K562 (cell line): Measurements from ENCODE around the gene PCED1B. TPM values are rescaled to one million over a fixed set of nuclear protein-coding genes. Genes with fewer than 3 reads are reported as not detected.

Source experiments
- ATAC-seq: fragments of 200-7000 bp; cut with Tn5 transposase; 3 replicates; pipeline ENCODE4 v1.9.1; 2020; ENCODE audit warnings: moderate library complexity
- BruUV-seq: library from RNA; stranded (reverse); fragments of 400-500 nt; replicated peaks from 2 replicates; lab custom pipeline; 2021; lab: Mats Ljungman, UMichigan
- CTCF ChIA-PET: fragments of 300-600 bp; formaldehyde crosslinking; extraction: SDS; loops from one replicate; lab custom pipeline; 2021; ENCODE audit warnings: low intra/inter-chr PET ratio; lab: Yijun Ruan, JAX
- POLR2A ChIA-PET: fragments of 300-600, 350-650 bp; sonication (Branson Sonifier 250); formaldehyde crosslinking; extraction: SDS; loops from one replicate; lab custom pipeline; 2021; ENCODE audit warnings: antibody characterized with exemption, inconsistent platforms; lab: Yijun Ruan, JAX
- DNase-seq, 4 experiments: peaks; one replicate each; pipeline versions ENCODE4 v3.0.0 to v3.0.0-alpha.2; 2011 to 2018; ENCODE audit warnings: low spot score in 3 of 4, mixed read lengths in 3 of 4; ENCODE audit errors: extremely low read depth in 1 of 4
- FAIRE-seq: peaks from 2 replicates; lab custom pipeline; 2011; peaks lifted over from hg19 to GRCh38; lab: Jason Lieb, UNC
- H2AFZ ChIP-seq: 2 replicates; pipeline ENCODE4 v1.6.0; 2011; ENCODE audit warnings: low read depth, low read length, control low read depth, inconsistent platforms
- H3K27ac ChIP-seq: fragments of 200-600 bp; 3 replicates; pipeline ENCODE4 v1.8.0; 2011; ENCODE audit warnings: low read depth, mild to moderate bottlenecking, control low read depth, inconsistent platforms, low read length, moderate library complexity, mixed read lengths; ENCODE audit errors: extremely low read depth
- H3K27me3 ChIP-seq, 2 experiments: fragments of 300-600 bp in 1 of 2; 2 replicates in 1 of 2; 3 replicates in 1 of 2; pipeline versions ENCODE4 v1.6.0 to v1.8.0; 2011; ENCODE audit warnings: inconsistent platforms in 2 of 2, low read length in 2 of 2, mild to moderate bottlenecking in 1 of 2, mixed read lengths in 1 of 2, moderate library complexity in 1 of 2; ENCODE audit not compliant: control insufficient read depth in 2 of 2, insufficient read depth in 2 of 2
- H3K36me3 ChIP-seq: fragments of 300-600 bp; 3 replicates; pipeline ENCODE4 v1.8.0; 2011; ENCODE audit warnings: mild to moderate bottlenecking, low read length, inconsistent platforms; ENCODE audit not compliant: control insufficient read depth, insufficient read depth
- H3K4me1 ChIP-seq, 2 experiments: fragments of 200-600 bp in 1 of 2; replicated peaks in 1 of 2; 2 replicates in 1 of 2; 3 replicates in 1 of 2; pipeline versions ENCODE4 v1.5.1 to v1.8.0; 2011; ENCODE audit warnings: inconsistent platforms in 2 of 2, low read length in 2 of 2, mild to moderate bottlenecking in 1 of 2, mixed read lengths in 1 of 2, moderate library complexity in 1 of 2; ENCODE audit not compliant: control insufficient read depth in 2 of 2, insufficient read depth in 2 of 2
- H3K4me2 ChIP-seq: 2 replicates; pipeline ENCODE4 v1.6.1; 2011; ENCODE audit warnings: low read length, control low read depth, inconsistent platforms, mixed read lengths; ENCODE audit not compliant: insufficient read depth
- H3K4me3 ChIP-seq: fragments of 200-600 bp; sonication (generic), shearing (Covaris generic); 2 replicates; pipeline ENCODE4 v1.5.1; 2016; ENCODE audit warnings: control low read depth, inconsistent platforms
- H3K79me2 ChIP-seq: fragments of 200-600 bp; 3 replicates; pipeline ENCODE4 v1.8.0; 2011; ENCODE audit warnings: low read length, inconsistent platforms; ENCODE audit not compliant: control insufficient read depth, insufficient read depth
- H3K9ac ChIP-seq, 2 experiments: 2 replicates each; pipeline versions ENCODE4 v1.6.0 to v1.6.1; 2011; ENCODE audit warnings: low read depth in 2 of 2, low read length in 2 of 2, control low read depth in 1 of 2, inconsistent platforms in 1 of 2, mild to moderate bottlenecking in 1 of 2, mixed read lengths in 1 of 2; ENCODE audit not compliant: insufficient read depth in 1 of 2
- H3K9me1 ChIP-seq: one replicate; pipeline ENCODE4 v1.6.0; 2011; ENCODE audit warnings: inconsistent platforms, mild to moderate bottlenecking, low read length, moderate library complexity; ENCODE audit not compliant: control insufficient read depth, insufficient read depth
- H3K9me3 ChIP-seq: replicated peaks from 2 replicates; pipeline ENCODE4 v1.5.1; 2011; ENCODE audit warnings: low read depth, low read length, inconsistent platforms; ENCODE audit not compliant: control insufficient read depth, insufficient read depth
- H4K20me1 ChIP-seq: replicated peaks from 2 replicates; pipeline ENCODE4 v1.6.1; 2011; ENCODE audit warnings: low read length, inconsistent platforms, mixed read lengths; ENCODE audit not compliant: control insufficient read depth, insufficient read depth
- ARID2 ChIP-seq: fragments of 450-650 bp; IDR thresholded peaks from 2 replicates; pipeline ENCODE4 v1.6.1; 2017; ENCODE audit warnings: antibody characterized with exemption, mild to moderate bottlenecking
- ATF1 ChIP-seq, 2 experiments: fragments of 450-650 bp in 1 of 2; IDR thresholded peaks; 2 replicates each; pipeline ENCODE4 v1.6.1; 2016; ENCODE audit warnings: missing compliant biosample characterization in 1 of 2, missing genetic modification characterization in 1 of 2
- ESRRB ChIP-seq: fragments of 250-450 bp; sonication (Bioruptor Pico); IDR thresholded peaks from 2 replicates; pipeline ENCODE4 v1.5.0; 2020; ENCODE audit warnings: mild to moderate bottlenecking, moderate library complexity, borderline replicate concordance
- ETV6 ChIP-seq, 3 experiments: fragments of 150-350 bp in 1 of 3; sonication (generic) in 1 of 3; formaldehyde crosslinking in 1 of 3; IDR thresholded peaks; 2 replicates each; pipeline versions ENCODE4 v1.6.1 to v1.8.0; 2014 to 2022; ENCODE audit warnings: borderline replicate concordance in 2 of 3, low read depth in 2 of 3, antibody characterized with exemption in 1 of 3, low read length in 1 of 3, mild to moderate bottlenecking in 1 of 3, missing genetic modification reagents in 1 of 3
- GABPA ChIP-seq: fragments of 200-800 bp; sonication (Bioruptor generic); conservative IDR thresholded peaks from 2 replicates; pipeline ENCODE4 v1.6.1; 2016; ENCODE audit warnings: low read depth, missing genetic modification characterization, missing compliant biosample characterization
- ID3 ChIP-seq, 2 experiments: fragments of 250-450 bp in 1 of 2; fragments of 450-650 bp in 1 of 2; sonication (Bioruptor Pico) in 1 of 2; IDR thresholded peaks; 2 replicates each; pipeline versions ENCODE4 v1.6.1 to v1.8.0; 2016 to 2021; ENCODE audit warnings: mild to moderate bottlenecking in 2 of 2, moderate library complexity in 2 of 2, missing compliant biosample characterization in 1 of 2, missing genetic modification characterization in 1 of 2
- KLF1 ChIP-seq: fragments of 450-650 bp; IDR thresholded peaks from 2 replicates; pipeline ENCODE4 v1.6.1; 2016; ENCODE audit warnings: missing genetic modification characterization, missing compliant biosample characterization
- MAX ChIP-seq: sonication (generic); formaldehyde crosslinking; IDR thresholded peaks from 2 replicates; pipeline ENCODE4 v1.9.0; 2022; ENCODE audit warnings: mild to moderate bottlenecking, missing genetic modification reagents
- RBM17 ChIP-seq: fragments of 200-400 bp; formaldehyde crosslinking; IDR thresholded peaks from 2 replicates; pipeline ENCODE4 v1.6.1; 2017; ENCODE audit warnings: low read depth, mild to moderate bottlenecking, low read length, borderline replicate concordance
- TAF15 ChIP-seq: fragments of 200-400 bp; formaldehyde crosslinking; IDR thresholded peaks from 2 replicates; pipeline ENCODE4 v1.6.1; 2017; ENCODE audit warnings: mild to moderate bottlenecking, low read depth, low read length, moderate library complexity
- TCF3 ChIP-seq: sonication (generic); formaldehyde crosslinking; IDR thresholded peaks from 2 replicates; pipeline ENCODE4 v1.4.0; 2020; ENCODE audit warnings: mild to moderate bottlenecking, missing genetic modification reagents
- ZNF263 ChIP-seq: sonication (generic); formaldehyde crosslinking; IDR thresholded peaks from 2 replicates; pipeline ENCODE4 v1.8.0; 2022; ENCODE audit warnings: mild to moderate bottlenecking, missing genetic modification reagents, borderline replicate concordance
- ZNF512 ChIP-seq: IDR thresholded peaks from 2 replicates; pipeline ENCODE4 v1.6.1; 2016; ENCODE audit warnings: missing genetic modification characterization, missing compliant biosample characterization
- WGBS: fragments of 100-300 bp; shearing (Covaris generic); methylation state at CpG from one replicate; pipeline ENCODE4 v1.1.6; 2016; ENCODE audit warnings: low coverage, mixed read lengths; ENCODE audit not compliant: insufficient coverage; ENCODE audit errors: missing lambda C conversion rate; 5-methylcytosine and 5-hydroxymethylcytosine counted together
- in situ Hi-C: fragments of 300-500 bp; cut with MboI; formaldehyde crosslinking; loops from 4 replicates; pipeline ENCODE4 v1.15.0; 2018; ENCODE audit warnings: inconsistent platforms, mixed read lengths
- intact Hi-C: fragments of 100-400 bp; cut with micrococcal nuclease; formaldehyde crosslinking; loops from 2 replicates; pipeline ENCODE4 v1.14.2; 2022
- polyA plus RNA-seq, 8 experiments: library from polyadenylated mRNA; depleted of rRNA in 4 of 8; stranded (reverse) in 5 of 8; unstranded in 3 of 8; fragments of >200 nt; fragmentation: Nextera tagmentation in 2 of 8; fragmentation: Illumina TruSeq in 1 of 8; extraction: Ambion mirVana in 2 of 8; extraction: Trizol in 1 of 8; gene quantifications; 2 replicates each; pipeline versions ENCODE4 v1.2.1 to v1.2.3, GENCODE V29; 2011 to 2014; ENCODE audit warnings: inconsistent platforms in 1 of 8, missing spikeins in 1 of 8
- total RNA-seq, 7 experiments: library from RNA; depleted of rRNA in 6 of 7; stranded (reverse); fragments of >200 nt in 6 of 7; fragmentation: Illumina TruSeq in 2 of 7; extraction: Trizol in 2 of 7; gene quantifications; 2 replicates each; pipeline versions ENCODE4 v1.2.1 to v1.2.3, GENCODE V29; 2011 to 2021; ENCODE audit warnings: low replicate concordance in 1 of 7

Gene PCED1B
- total and polyA plus RNA-seq, 9 of the 15 experiments (the other 6 are each of a cell fraction or from before 2014, with no cell fraction given), result 1.2 to 9.3 (median 2.5) TPM

GRCh38 chr12:47184229-47184628 lies 104.8 kb downstream of the PCED1B start:
- Histone ChIP-seq H3K4me3 (no peak overlapping the region), H3K9me3 (no peaks in the 10 kb centered on the region), H4K20me1 (no peaks in the 10 kb centered on the region), H3K79me2 (no peaks in the 10 kb centered on the region), H3K4me2 (no peak overlapping the region), H3K27me3 (no peaks in the 10 kb centered on the region), H2AFZ (no peak overlapping the region), H3K27ac (no peak overlapping the region), H3K36me3 (no peaks in the 10 kb centered on the region), H3K4me1 (peaks cover 6 to 21% of the 10 kb centered on the region in 2 experiments; a peak in 4 of 5 replicates), H3K9ac (no peak overlapping the region), H3K9me1 (no peaks in the 10 kb centered on the region)
- in situ Hi-C loops, result no loop called here
- CTCF ChIA-PET, result no interaction called here
- 71% methylated on average over 3 of the region's 3 CpGs for WGBS
- intact Hi-C loops, result no loop called here
- POLR2A ChIA-PET, result no interaction called here
- ATAC-seq, result no peak
- no peak for FAIRE-seq
- no TSS peak for BruUV-seq
- DNase-seq, result no peak
- TF ChIP-seq ZNF512 (tag) (peak; percentile 66; the same call in 1 of the 2 replicates), GABPA (tag) (no peak)

GRCh38 chr12:47184813-47185212 lies 105.4 kb downstream of the PCED1B start:
- Histone ChIP-seq H3K27me3 (no peaks in the 10 kb centered on the region), H4K20me1 (no peaks in the 10 kb centered on the region), H3K79me2 (no peaks in the 10 kb centered on the region), H3K4me1 (peaks cover 7 to 26% of the 10 kb centered on the region in 2 experiments; a peak in 4 of 5 replicates), H3K9me1 (no peaks in the 10 kb centered on the region), H3K4me3 (no peak overlapping the region), H3K9me3 (no peaks in the 10 kb centered on the region), H3K27ac (no peak overlapping the region), H2AFZ (no peak overlapping the region), H3K4me2 (no peak overlapping the region), H3K9ac (no peak overlapping the region), H3K36me3 (no peaks in the 10 kb centered on the region)
- intact Hi-C loops (no loop called here), in situ Hi-C loops (no loop called here)
- ChIA-PET POLR2A (interaction anchor here (1.2 kb wide), 1 partner anchor 9 kb away, joined by 3 read pairs; no protein-coding TSS in a partner anchor), CTCF (no interaction called here)
- ATAC-seq (no peak), DNase-seq (no peak), FAIRE-seq (no peak)
- no TSS peak for BruUV-seq
- no peak for TF ChIP-seq TAF15
- TF ChIP-seq KLF1 (tag), result no peak
- TF ChIP-seq ID3 (CRISPR knock-in tag; IDR thresholded peaks at IDR 0.05), result no peak
- TF ChIP-seq ID3 (tag; IDR thresholded peaks at IDR 0.05), result no peak
- TF ChIP-seq ZNF263 (CRISPR knock-in tag), result no peak
- TF ChIP-seq ARID2, result no peak
- TF ChIP-seq MAX (CRISPR knock-in tag), result no peak
- no peak for TF ChIP-seq ATF1 (CRISPR knock-in tag; IDR thresholded peaks at IDR 0.05)
- no peak for TF ChIP-seq ATF1 (tag; IDR thresholded peaks at IDR 0.05)
- TF ChIP-seq ESRRB, result no peak
- TF ChIP-seq RBM17, result no peak
- no peak for TF ChIP-seq ETV6 (IDR thresholded peaks at IDR 0.05; ENCODE audit: borderline replicate concordance in 1 of 2, low read depth in 2 of 2, low read length in 1 of 2)
- no peak for TF ChIP-seq ETV6 (CRISPR knock-in tag; IDR thresholded peaks at IDR 0.05; ENCODE audit: borderline replicate concordance)
- no peak for TF ChIP-seq TCF3
